Upper lobe of left lung (tissue), 6 donors: ENCODE measurements around the gene B3GNT5. TPM values are rescaled to one million over a fixed set of nuclear protein-coding genes. Genes with fewer than 3 reads are reported as not detected.
A peak's percentile ranks its signal among the peaks of the same experiment; 100 is the strongest.

Source experiments
- ATAC-seq, 2 donors: fragments of 200-7000 bp; cut with Tn5 transposase; one replicate each; pipeline ENCODE4 v1.9.1; 2022; ENCODE audit warnings: mild to moderate bottlenecking in 2 of 2, moderate library complexity in 2 of 2; ENCODE audit not compliant: low FRiP score in 2 of 2
- DNase-seq, 2 donors: peaks; one replicate each; pipeline ENCODE4 v3.0.0-alpha.2; 2019 to 2020
- H3K27ac ChIP-seq, 4 donors: fragments of 200-600 bp; sonication (generic); one replicate each; pipeline ENCODE4 v1.5.1; 2016 to 2019
- H3K27me3 ChIP-seq, 4 donors: fragments of 200-600 bp; sonication (generic); one replicate each; pipeline ENCODE4 v1.5.1; 2017 to 2019
- H3K36me3 ChIP-seq, 4 donors: fragments of 200-600 bp; sonication (generic); one replicate each; pipeline ENCODE4 v1.5.1; 2016 to 2019
- H3K4me1 ChIP-seq, 4 donors: fragments of 200-600 bp; sonication (generic); one replicate each; pipeline ENCODE4 v1.5.1; 2018 to 2019
- H3K4me3 ChIP-seq, 4 donors: fragments of 200-600 bp; sonication (generic); one replicate each; pipeline ENCODE4 v1.5.1; 2017 to 2019; ENCODE audit warnings: mild to moderate bottlenecking in 2 of 4, moderate library complexity in 1 of 4
- H3K9me3 ChIP-seq, 4 donors: fragments of 200-600 bp; sonication (generic); one replicate each; pipeline ENCODE4 v1.5.1; 2018 to 2019
- EP300 ChIP-seq, 4 donors: sonication (generic); formaldehyde crosslinking; IDR thresholded peaks; one replicate each; pipeline ENCODE4 v1.5.1; 2017; ENCODE audit warnings: antibody characterized with exemption in 4 of 4, control low read depth in 2 of 4
- POLR2A ChIP-seq, 4 donors: fragments of 450-650 bp; IDR thresholded peaks; one replicate each; pipeline ENCODE4 v1.5.1; 2016 to 2017; ENCODE audit warnings: antibody characterized with exemption in 4 of 4, mild to moderate bottlenecking in 2 of 4
- POLR2AphosphoS5 ChIP-seq, 2 donors: sonication (generic); formaldehyde crosslinking; IDR thresholded peaks; one replicate each; pipeline ENCODE4 v1.5.1; 2017; ENCODE audit warnings: antibody characterized with exemption in 2 of 2
- WGBS, 2 donors: methylation state at CpG; one replicate each; pipeline ENCODE4 v1.1.5; 2017 to 2018; 5-methylcytosine and 5-hydroxymethylcytosine counted together
- total RNA-seq, 6 donors: library from RNA; depleted of rRNA in 4 of 6; stranded (reverse); fragments of >200 nt in 4 of 6; gene quantifications; one replicate each; pipeline versions ENCODE4 v1.1.0 to v1.2.1, GENCODE V29; 2016 to 2021
- TF ChIP-seq, protein P1 (sequence below), 6 experiments: fragments of 450-650 bp in 4 of 6; fragments of 200-600 bp in 2 of 6; sonication (generic) in 2 of 6; IDR thresholded peaks; one replicate each; pipeline ENCODE4 v1.5.1; 2016 to 2019; ENCODE audit warnings: antibody characterized with exemption in 6 of 6
- donor health status: DM: no; HTN: no; CAD: no; lungs with moderate emphysema.
- donor health status: DM: no; HTN: yes; CAD: no; lungs with severe emphysema.

The B3GNT5 gene
- total RNA-seq, 6 donors from 2014 or later, result 15.7 to 44.5 (median 28.3) TPM

DNA sequence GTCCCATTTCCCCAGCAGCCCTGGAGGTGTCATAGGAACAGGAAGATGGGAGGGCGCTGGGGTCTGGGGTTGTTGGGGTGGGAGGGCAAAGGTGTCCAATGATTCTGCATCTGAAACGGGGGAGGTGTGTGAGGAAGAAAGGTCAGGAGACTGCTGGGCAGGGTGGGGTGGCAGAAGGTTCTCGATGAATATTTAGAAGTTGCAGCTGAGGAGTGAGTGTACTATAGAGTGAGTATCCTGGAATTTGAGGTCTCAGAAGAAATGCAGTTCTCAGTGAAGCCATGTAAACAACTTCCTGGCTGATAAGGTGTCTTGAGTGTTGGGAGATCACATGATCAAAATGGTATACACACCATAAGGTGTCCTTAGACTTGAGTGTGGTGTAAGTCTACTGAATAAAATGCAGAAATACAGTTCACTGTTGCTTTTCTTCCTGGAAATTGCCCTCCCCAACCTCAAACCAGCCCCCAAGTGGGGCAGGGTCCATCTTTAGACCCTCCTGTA, 9.9 kb downstream of the B3GNT5 start:
- no peaks in the 10 kb centered on the region for H3K27me3 ChIP-seq
- no peak for ATAC-seq
- H3K4me1 ChIP-seq, result peaks cover 35 to 63% (median 47%) of the 10 kb centered on the region in 4 donors
- H3K4me3 ChIP-seq, result no peak overlapping the region
- H3K27ac ChIP-seq, result no peak overlapping the region
- 78 to 81% methylated on average over 3 of the region's 3 CpGs for WGBS, 2 donors
- no peak for TF ChIP-seq POLR2A (IDR thresholded peaks at IDR 0.05)
- TF ChIP-seq POLR2AphosphoS5 (IDR thresholded peaks at IDR 0.05), result no peak
- no peak for TF ChIP-seq EP300 (IDR thresholded peaks at IDR 0.05)
- TF ChIP-seq, protein P1, sequence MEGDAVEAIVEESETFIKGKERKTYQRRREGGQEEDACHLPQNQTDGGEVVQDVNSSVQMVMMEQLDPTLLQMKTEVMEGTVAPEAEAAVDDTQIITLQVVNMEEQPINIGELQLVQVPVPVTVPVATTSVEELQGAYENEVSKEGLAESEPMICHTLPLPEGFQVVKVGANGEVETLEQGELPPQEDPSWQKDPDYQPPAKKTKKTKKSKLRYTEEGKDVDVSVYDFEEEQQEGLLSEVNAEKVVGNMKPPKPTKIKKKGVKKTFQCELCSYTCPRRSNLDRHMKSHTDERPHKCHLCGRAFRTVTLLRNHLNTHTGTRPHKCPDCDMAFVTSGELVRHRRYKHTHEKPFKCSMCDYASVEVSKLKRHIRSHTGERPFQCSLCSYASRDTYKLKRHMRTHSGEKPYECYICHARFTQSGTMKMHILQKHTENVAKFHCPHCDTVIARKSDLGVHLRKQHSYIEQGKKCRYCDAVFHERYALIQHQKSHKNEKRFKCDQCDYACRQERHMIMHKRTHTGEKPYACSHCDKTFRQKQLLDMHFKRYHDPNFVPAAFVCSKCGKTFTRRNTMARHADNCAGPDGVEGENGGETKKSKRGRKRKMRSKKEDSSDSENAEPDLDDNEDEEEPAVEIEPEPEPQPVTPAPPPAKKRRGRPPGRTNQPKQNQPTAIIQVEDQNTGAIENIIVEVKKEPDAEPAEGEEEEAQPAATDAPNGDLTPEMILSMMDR (IDR thresholded peaks at IDR 0.05), result no peak
- H3K36me3 ChIP-seq, result no peaks in the 10 kb centered on the region
- H3K9me3 ChIP-seq, result no peaks in the 10 kb centered on the region
- DNase-seq, result no peak

GRCh38 chr3:183264268-183264667, 11.2 kb downstream of the B3GNT5 start:
- WGBS, 2 donors, result 44% methylated on average over 5 of the region's 5 CpGs
- H3K36me3 ChIP-seq, result no peaks in the 10 kb centered on the region
- DNase-seq (no peak), ATAC-seq (no peak)
- no peak for TF ChIP-seq POLR2AphosphoS5 (IDR thresholded peaks at IDR 0.05)
- no peak for TF ChIP-seq EP300 (IDR thresholded peaks at IDR 0.05)
- TF ChIP-seq POLR2A (IDR thresholded peaks at IDR 0.05), result no peak
- TF ChIP-seq, protein P1 (IDR thresholded peaks at IDR 0.05), result no peak
- H3K27ac ChIP-seq, result peak overlapping the region in 2 of 4 donors; percentile 1 to 44
- H3K9me3 ChIP-seq, result no peaks in the 10 kb centered on the region
- peaks cover 32 to 53% (median 43%) of the 10 kb centered on the region in 4 donors for H3K4me1 ChIP-seq
- H3K27me3 ChIP-seq, result no peaks in the 10 kb centered on the region
- no peak overlapping the region for H3K4me3 ChIP-seq

GRCh38 chr3:183265157-183265642, 12.1 kb downstream of the B3GNT5 start:
- ATAC-seq (peak; percentile 37 to 64), DNase-seq (no peak)
- H3K27ac ChIP-seq, result peak overlapping the region in 3 of 4 donors; percentile 16 to 51 (median 39)
- H3K4me3 ChIP-seq, result no peak overlapping the region
- TF ChIP-seq EP300 (IDR thresholded peaks at IDR 0.05) (no peak), POLR2A (IDR thresholded peaks at IDR 0.05) (peak in 1 of 4 donors; percentile 18)
- no peaks in the 10 kb centered on the region for H3K9me3 ChIP-seq
- H3K4me1 ChIP-seq, result peaks cover 29 to 47% (median 36%) of the 10 kb centered on the region in 4 donors
- no peaks in the 10 kb centered on the region for H3K27me3 ChIP-seq
- peaks cover 0 to 5% (median under 1%) of the 10 kb centered on the region in 4 donors for H3K36me3 ChIP-seq
- WGBS, 2 donors, result 58 to 76% methylated on average over 11 to 15 of the region's 15 CpGs

- Histone ChIP-seq H3K27me3 (no peaks in the 10 kb centered on the region), H3K4me3 (no peak overlapping the region), H3K4me1 (peaks cover 28 to 47% (median 32%) of the 10 kb centered on the region in 4 donors), H3K27ac (peak overlapping the region in 2 of 4 donors; percentile 16 to 51), H3K36me3 (peaks cover 0 to 5% (median 2%) of the 10 kb centered on the region in 4 donors), H3K9me3 (no peaks in the 10 kb centered on the region)
- ATAC-seq (no peak), DNase-seq (no peak)
- WGBS, 2 donors, result 72 to 80% methylated on average over 5 of the region's 5 CpGs
- TF ChIP-seq POLR2A (IDR thresholded peaks at IDR 0.05) (no peak), POLR2AphosphoS5 (IDR thresholded peaks at IDR 0.05) (no peak)
- TF ChIP-seq, protein P1 (IDR thresholded peaks at IDR 0.05), result no peak
Observed at GRCh38 chr3:183265834-183266417, 12.9 kb downstream of the B3GNT5 start.

- ATAC-seq, result no peak
- H3K27ac ChIP-seq, result no peak overlapping the region
- 79 to 80% methylated on average over 3 of the region's 3 CpGs for WGBS, 2 donors
- DNase-seq, result no peak
- no peak overlapping the region for H3K4me3 ChIP-seq
- no peaks in the 10 kb centered on the region for H3K27me3 ChIP-seq
- peaks cover 27 to 47% (median 30%) of the 10 kb centered on the region in 4 donors for H3K4me1 ChIP-seq
- TF ChIP-seq, protein P1 (IDR thresholded peaks at IDR 0.05), result no peak
- TF ChIP-seq POLR2AphosphoS5 (IDR thresholded peaks at IDR 0.05) (no peak), EP300 (IDR thresholded peaks at IDR 0.05) (no peak), POLR2A (IDR thresholded peaks at IDR 0.05) (no peak)
- peaks cover 0 to 5% (median 2%) of the 10 kb centered on the region in 4 donors for H3K36me3 ChIP-seq
- H3K9me3 ChIP-seq, result no peaks in the 10 kb centered on the region
Observed at GRCh38 chr3:183266454-183266853, 13.4 kb downstream of the B3GNT5 start.
